AG08395 (cell line): ENCODE data around the gene PALD1.

ENCODE experiments used
- DNase-seq: peaks from one replicate; pipeline ENCODE4 v3.0.0; 2012; ENCODE audit warnings: mixed read lengths, low spot score

Gene PALD1

GRCh38 chr10:70504521-70505358 lies 26.2 kb downstream of the PALD1 start:
- no peak for DNase-seq

GRCh38 chr10:70505908-70506307 lies 27.3 kb downstream of the PALD1 start:
- no peak for DNase-seq

GRCh38 chr10:70507966-70508365 lies 29.4 kb downstream of the PALD1 start:
- DNase-seq, result no peak

- DNase-seq, result peak; percentile 58
Observed at GRCh38 chr10:70508912-70509756, 30.6 kb downstream of the PALD1 start.

- DNase-seq, result no peak
Observed at GRCh38 chr10:70509757-70510147, 31.2 kb downstream of the PALD1 start.

GRCh38 chr10:70510453-70510852 lies 31.9 kb downstream of the PALD1 start:
- no peak for DNase-seq

- DNase-seq, result no peak
Observed at GRCh38 chr10:70510904-70511303, 32.3 kb downstream of the PALD1 start.

GRCh38 chr10:70512149-70512639 lies 33.6 kb downstream of the PALD1 start:
- no peak for DNase-seq

GRCh38 chr10:70513848-70514309 lies 35.3 kb downstream of the PALD1 start:
- DNase-seq, result no peak

GRCh38 chr10:70514591-70514990 lies 36.0 kb downstream of the PALD1 start:
- DNase-seq, result no peak

GRCh38 chr10:70515035-70515667 lies 36.6 kb downstream of the PALD1 start:
- DNase-seq, result no peak

- peak; percentile 55 for DNase-seq
Observed at GRCh38 chr10:70518695-70519094, 40.1 kb downstream of the PALD1 start.

GRCh38 chr10:70523057-70523456 lies 44.5 kb downstream of the PALD1 start:
- no peak for DNase-seq

GRCh38 chr10:70523549-70523948 lies 45.0 kb downstream of the PALD1 start:
- no peak for DNase-seq

GRCh38 chr10:70528314-70528713 lies 49.7 kb downstream of the PALD1 start:
- no peak for DNase-seq

- DNase-seq, result peak; percentile 72
Observed at GRCh38 chr10:70528741-70529362, 50.3 kb downstream of the PALD1 start.

GRCh38 chr10:70529848-70530247 lies 51.3 kb downstream of the PALD1 start:
- no peak for DNase-seq

GRCh38 chr10:70530315-70530714 lies 51.7 kb downstream of the PALD1 start:
- no peak for DNase-seq

- no peak for DNase-seq
Observed at GRCh38 chr10:70532554-70533188, 54.1 kb downstream of the PALD1 start.

GRCh38 chr10:70533189-70533558 lies 54.6 kb downstream of the PALD1 start:
- no peak for DNase-seq

- DNase-seq, result no peak
Observed at GRCh38 chr10:70534281-70534680, 55.7 kb downstream of the PALD1 start.
